Smooth muscle cell (in vitro differentiated cells): Measurements from ENCODE around the gene CCNY. TPM values are rescaled to one million over a fixed set of nuclear protein-coding genes. Genes with fewer than 3 reads are reported as not detected.

Experiments
- DNase-seq: peaks from one replicate; lab custom pipeline; 2025; ENCODE audit not compliant: unreplicated experiment; lab: John Stamatoyannopoulos, UW
- H2AFZ ChIP-seq: fragments of 200-600 bp; sonication (generic); 2 replicates; pipeline ENCODE4 v1.6.0; 2016; ENCODE audit warnings: antibody characterized with exemption, low read depth, mild to moderate bottlenecking
- H3F3A ChIP-seq: fragments of 200-600 bp; sonication (generic); 2 replicates; pipeline ENCODE4 v1.6.0; 2017; ENCODE audit warnings: antibody characterized with exemption, low read depth
- H3K27ac ChIP-seq: fragments of 200-600 bp; sonication (generic); 2 replicates; pipeline ENCODE4 v1.5.1; 2016; ENCODE audit warnings: low read depth, mild to moderate bottlenecking
- H3K27me3 ChIP-seq: fragments of 200-600 bp; sonication (generic); 2 replicates; pipeline ENCODE4 v1.6.1; 2016; ENCODE audit warnings: low read depth, mild to moderate bottlenecking
- H3K36me3 ChIP-seq: fragments of 200-600 bp; sonication (generic); 2 replicates; pipeline ENCODE4 v1.5.1; 2016; ENCODE audit warnings: low read depth
- H3K4me1 ChIP-seq: fragments of 200-600 bp; sonication (generic); 2 replicates; pipeline ENCODE4 v1.5.1; 2016; ENCODE audit warnings: low read depth
- H3K4me2 ChIP-seq: fragments of 200-600 bp; sonication (generic); 2 replicates; pipeline ENCODE4 v1.6.0; 2016; ENCODE audit warnings: mild to moderate bottlenecking
- H3K4me3 ChIP-seq: fragments of 200-600 bp; sonication (generic); 2 replicates; pipeline ENCODE4 v1.5.1; 2016; ENCODE audit warnings: mild to moderate bottlenecking
- H3K79me2 ChIP-seq: fragments of 200-600 bp; sonication (generic); 2 replicates; pipeline ENCODE4 v1.6.0; 2016; ENCODE audit warnings: low read depth, mild to moderate bottlenecking
- H3K9ac ChIP-seq: fragments of 200-600 bp; sonication (generic); 2 replicates; pipeline ENCODE4 v1.6.0; 2016; ENCODE audit warnings: low read depth
- H3K9me3 ChIP-seq: fragments of 200-600 bp; sonication (generic); replicated peaks from 2 replicates; pipeline ENCODE4 v1.5.1; 2016; ENCODE audit warnings: low read depth
- H4K20me1 ChIP-seq: fragments of 200-600 bp; sonication (generic); 2 replicates; pipeline ENCODE4 v1.6.0; 2016; ENCODE audit warnings: low read depth
- CTCF ChIP-seq: fragments of 200-600 bp; sonication (generic); IDR thresholded peaks from 2 replicates; pipeline ENCODE4 v1.5.1; 2017; ENCODE audit warnings: borderline replicate concordance, mild to moderate bottlenecking, antibody characterized with exemption; ENCODE audit not compliant: insufficient read depth, poor library complexity, severe bottlenecking
- WGBS: methylation state at CpG from one replicate; pipeline ENCODE4 v1.1.7; 2016; ENCODE audit warnings: low lambda C conversion rate; 5-methylcytosine and 5-hydroxymethylcytosine counted together
- polyA plus RNA-seq: library from polyadenylated mRNA; unstranded; fragments of >200 nt; fragmentation: Nextera tagmentation; extraction: Ambion mirVana; gene quantifications from 2 replicates; pipeline ENCODE4 v1.2.1, GENCODE V29; 2016
- total RNA-seq: library from RNA; depleted of rRNA; stranded (reverse); fragments of >200 nt; gene quantifications from 2 replicates; pipeline ENCODE4 v1.2.3, GENCODE V29; 2014

The CCNY gene
- total and polyA plus RNA-seq, 2 experiments from 2014 or later: 46.9 to 57.5 TPM

DNA sequence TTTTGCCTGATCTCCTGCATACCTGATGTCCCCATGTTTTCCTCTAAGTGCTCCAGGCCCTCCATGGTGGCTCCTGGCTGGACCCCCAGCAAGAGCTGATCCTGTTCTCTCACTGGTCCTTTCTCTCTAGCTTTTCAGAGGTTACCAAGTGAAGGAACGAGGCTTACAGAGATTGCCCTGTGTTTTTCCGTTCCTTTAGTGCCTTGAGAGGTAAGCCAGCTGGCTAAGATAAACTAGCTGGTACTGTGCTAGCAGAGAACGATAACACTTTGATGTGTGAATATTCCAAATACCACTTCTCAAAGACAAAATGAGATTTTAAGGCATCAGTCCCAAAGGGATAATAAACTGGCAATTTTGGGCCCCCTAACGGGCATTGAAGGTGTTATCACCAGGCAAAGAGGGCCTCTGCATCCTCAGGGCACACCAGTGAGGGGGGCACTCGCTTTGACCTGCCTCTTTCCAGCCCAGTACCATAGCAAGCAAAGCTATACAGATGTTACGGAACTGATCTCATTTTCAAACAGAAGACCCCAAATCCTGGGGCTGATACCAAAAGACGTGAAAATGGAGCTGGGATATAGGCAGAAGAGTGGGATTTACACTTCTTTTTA is 8.4 kb upstream of the CCNY start:
- Histone ChIP-seq H3K79me2 (peaks cover 50% of the 10 kb centered on the region), H3K9me3 (no peaks in the 10 kb centered on the region), H3K4me2 (no peak overlapping the region), H3K36me3 (no peaks in the 10 kb centered on the region), H3K9ac (peak overlapping the region; percentile 44), H3K27ac (peak overlapping the region; percentile 24), H3K27me3 (no peaks in the 10 kb centered on the region), H3K4me1 (peaks cover 18% of the 10 kb centered on the region), H4K20me1 (peaks cover 40% of the 10 kb centered on the region), H3K4me3 (no peak overlapping the region), H2AFZ (no peak overlapping the region), H3F3A (no peaks in the 10 kb centered on the region)
- DNase-seq: no peak
- no peak for TF ChIP-seq CTCF
- WGBS: 84% methylated on average over 7 of the region's 7 CpGs

DNA sequence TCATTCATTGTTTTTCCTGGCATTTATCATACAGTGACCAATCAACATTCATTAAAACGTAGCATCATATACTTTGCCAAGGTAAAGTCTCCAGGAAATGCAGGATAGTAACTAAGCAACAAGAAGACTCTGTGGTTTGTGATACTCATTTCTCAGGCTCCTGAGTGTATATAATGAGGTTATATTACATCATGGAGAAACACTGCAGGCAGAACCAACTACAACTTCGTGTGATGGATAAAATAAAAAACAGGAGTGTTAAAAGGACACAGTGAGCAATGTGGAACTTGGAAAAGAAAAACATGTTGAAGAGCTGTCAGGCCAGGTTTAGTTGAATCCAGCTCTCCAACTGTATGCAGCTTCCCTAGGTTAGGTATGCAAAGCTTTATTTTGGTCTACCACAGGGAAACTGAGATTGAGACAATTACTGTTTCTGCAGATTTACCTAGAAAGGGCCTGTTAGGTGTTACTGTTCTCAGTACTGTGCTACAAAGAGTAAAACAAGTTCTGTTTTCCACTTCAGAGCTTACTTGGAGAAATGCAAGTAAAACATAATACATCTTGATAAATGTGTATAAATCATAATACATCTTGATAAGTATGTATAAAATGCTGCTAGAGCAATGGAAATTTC is 7.8 kb upstream of the CCNY start:
- no peak for TF ChIP-seq CTCF
- Histone ChIP-seq H3K79me2 (peaks cover 47% of the 10 kb centered on the region), H3K4me3 (no peak overlapping the region), H3K4me2 (no peak overlapping the region), H3K27me3 (no peaks in the 10 kb centered on the region), H3K9me3 (no peaks in the 10 kb centered on the region), H3K36me3 (no peaks in the 10 kb centered on the region), H3K27ac (peak overlapping the region; percentile 31), H4K20me1 (peaks cover 38% of the 10 kb centered on the region), H3K9ac (no peak overlapping the region), H3K4me1 (peaks cover 18% of the 10 kb centered on the region), H2AFZ (no peak overlapping the region), H3F3A (peaks cover under 1% of the 10 kb centered on the region)
- no peak for DNase-seq
- WGBS: 72% methylated on average over 2 of the region's 2 CpGs

GRCh38 chr10:35329520-35329919 is 6.8 kb upstream of the CCNY start:
- no peak for DNase-seq
- Histone ChIP-seq H3K4me1 (peaks cover 18% of the 10 kb centered on the region), H3K9me3 (no peaks in the 10 kb centered on the region), H3K4me2 (no peak overlapping the region), H4K20me1 (peaks cover 29% of the 10 kb centered on the region), H3K4me3 (no peak overlapping the region), H3K79me2 (peaks cover 56% of the 10 kb centered on the region), H3K27ac (peak overlapping the region; percentile 16), H3K36me3 (no peaks in the 10 kb centered on the region), H2AFZ (no peak overlapping the region), H3F3A (peaks cover 7% of the 10 kb centered on the region), H3K27me3 (no peaks in the 10 kb centered on the region), H3K9ac (no peak overlapping the region)
- WGBS: 78% methylated on average over 4 of the region's 4 CpGs
- TF ChIP-seq CTCF: no peak
